GM19023 (cell line): Measurements from ENCODE around the gene ZNF556.
"Not testable (repeated sequence)": the region's sequence is repeated elsewhere in the genome, so short reads cannot be mapped to it uniquely, and the experiment has no call there.

Source experiments
- ATAC-seq: cut with Tn5 transposase; IDR thresholded peaks from one replicate; pipeline ENCODE4 v1.9.1; 2021; ENCODE audit warnings: mild to moderate bottlenecking, moderate library complexity; ENCODE audit not compliant: unreplicated experiment

ZNF556 gene

DNA sequence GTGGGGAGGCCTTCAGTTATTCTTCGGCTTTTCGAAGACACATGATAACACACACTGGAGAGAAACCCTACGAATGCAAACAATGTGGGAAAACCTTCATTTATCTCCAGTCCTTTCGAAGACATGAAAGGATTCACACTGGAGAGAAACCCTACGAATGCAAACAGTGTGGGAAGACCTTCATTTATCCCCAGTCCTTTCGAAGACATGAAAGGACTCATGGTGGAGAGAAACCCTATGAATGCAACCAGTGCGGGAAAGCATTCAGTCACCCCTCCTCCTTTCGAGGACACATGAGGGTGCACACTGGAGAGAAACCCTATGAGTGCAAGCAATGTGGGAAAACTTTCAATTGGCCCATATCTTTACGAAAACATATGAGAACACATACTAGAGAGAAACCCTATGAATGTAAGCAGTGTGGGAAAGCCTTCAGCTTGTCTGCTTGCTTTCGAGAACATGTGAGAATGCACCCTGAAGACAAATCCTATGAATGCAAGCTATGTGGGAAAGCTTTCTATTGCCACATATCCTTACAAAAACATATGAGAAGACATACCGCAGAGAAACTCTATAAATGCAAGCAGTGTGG is 14.0 kb upstream of the ZNF556 start:
- no peak for ATAC-seq

DNA sequence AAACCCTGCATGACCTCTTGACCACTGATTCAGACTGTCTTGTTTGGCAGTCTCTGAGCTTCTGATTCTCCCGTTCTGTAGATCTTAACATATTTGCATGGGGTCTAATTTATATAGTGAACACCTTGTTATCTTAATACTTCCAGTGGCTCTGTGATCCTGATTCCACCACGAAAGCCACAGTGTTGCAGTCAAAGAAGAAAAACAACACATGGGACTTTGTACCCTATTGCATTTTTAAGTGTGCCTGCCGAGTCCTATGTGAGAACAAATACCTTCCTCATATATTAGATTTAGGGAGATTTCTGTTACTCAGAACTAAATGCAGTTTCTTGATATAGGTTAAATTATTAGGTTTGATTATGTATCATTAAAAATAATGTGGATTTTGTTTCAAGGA is 12.3 kb upstream of the ZNF556 start:
- no peak for ATAC-seq

DNA sequence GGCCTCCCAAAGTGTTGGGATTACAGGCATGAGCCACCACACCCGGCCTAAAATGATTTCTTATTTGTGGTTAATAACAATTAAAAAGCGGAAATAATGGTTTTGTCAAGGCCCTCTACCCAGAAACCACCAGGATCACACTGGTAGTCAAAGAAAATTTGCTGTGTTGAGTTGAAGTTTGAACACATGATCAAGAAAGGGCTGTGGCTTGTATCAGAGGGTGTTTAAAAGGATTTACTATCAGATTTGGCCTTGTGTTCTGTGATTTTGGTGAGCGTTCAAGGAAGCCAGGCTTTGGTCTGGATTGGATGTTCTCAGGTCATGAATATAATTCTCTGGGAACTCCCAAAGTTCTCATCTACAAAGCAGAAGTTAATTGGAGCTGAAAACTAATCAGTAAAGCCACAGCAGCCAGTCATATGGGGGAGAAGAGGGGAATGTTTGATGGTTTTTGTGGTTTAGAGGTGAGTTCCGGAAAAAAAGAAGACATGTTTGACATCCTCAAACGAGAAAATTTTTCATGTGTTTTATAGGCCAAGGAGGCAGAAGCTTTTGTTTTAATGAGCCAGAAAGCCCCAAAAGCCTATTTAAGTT is 10.6 kb upstream of the ZNF556 start:
- no peak for ATAC-seq

GRCh38 chr19:2858864-2859263 is 8.3 kb upstream of the ZNF556 start:
- ATAC-seq: no peak

GRCh38 chr19:2863816-2864215 is 3.3 kb upstream of the ZNF556 start:
- no peak for ATAC-seq

- no peak for ATAC-seq
Measured at GRCh38 chr19:2865334-2866100, 1.6 kb upstream of the ZNF556 start.

DNA sequence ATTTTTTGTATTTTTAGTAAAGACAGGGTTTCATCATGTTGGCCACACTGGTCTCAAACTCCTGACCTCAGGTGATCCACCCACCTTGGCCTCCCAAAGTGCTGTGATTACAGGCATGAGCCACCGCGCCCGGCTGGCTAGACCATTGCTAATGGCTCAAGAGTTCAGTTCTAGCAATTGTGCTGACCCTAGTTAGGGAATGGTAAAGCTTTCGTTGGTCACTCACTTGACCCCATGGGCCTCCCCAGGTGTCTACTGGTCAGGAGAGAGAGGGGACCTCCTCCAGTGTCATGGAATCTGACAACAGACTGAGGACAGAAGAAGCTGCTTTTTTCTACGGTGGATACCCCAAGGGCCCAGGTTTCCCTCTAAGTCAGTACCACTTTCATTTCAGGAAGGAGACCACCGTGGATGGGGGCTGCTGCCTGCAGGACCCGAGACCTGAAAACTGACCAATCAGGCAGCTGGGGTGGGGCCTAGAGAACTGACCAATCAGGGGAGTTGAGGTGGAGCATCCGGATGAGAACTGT is 575 bp upstream of the ZNF556 start:
- no peak for ATAC-seq

DNA sequence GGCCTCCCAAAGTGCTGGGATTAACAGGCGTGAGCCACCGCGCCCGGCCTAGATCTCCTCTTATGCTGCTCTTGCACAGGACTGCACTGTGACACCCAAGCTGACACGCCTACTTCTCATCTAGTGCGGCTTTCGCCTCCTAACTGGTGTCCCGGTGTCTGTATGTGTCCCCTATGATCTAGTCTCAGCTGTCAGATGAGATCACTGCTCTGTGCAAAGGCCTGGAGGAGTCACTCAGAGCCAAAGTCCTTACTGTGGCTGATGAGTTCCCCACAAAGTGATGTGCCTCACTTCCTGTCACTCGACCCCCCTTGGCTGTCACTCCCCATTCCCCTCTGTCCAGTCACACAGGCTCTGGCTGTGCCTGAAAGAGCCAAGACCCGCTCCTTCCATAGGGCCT is 2.5 kb downstream of the ZNF556 start:
- no peak for ATAC-seq

DNA sequence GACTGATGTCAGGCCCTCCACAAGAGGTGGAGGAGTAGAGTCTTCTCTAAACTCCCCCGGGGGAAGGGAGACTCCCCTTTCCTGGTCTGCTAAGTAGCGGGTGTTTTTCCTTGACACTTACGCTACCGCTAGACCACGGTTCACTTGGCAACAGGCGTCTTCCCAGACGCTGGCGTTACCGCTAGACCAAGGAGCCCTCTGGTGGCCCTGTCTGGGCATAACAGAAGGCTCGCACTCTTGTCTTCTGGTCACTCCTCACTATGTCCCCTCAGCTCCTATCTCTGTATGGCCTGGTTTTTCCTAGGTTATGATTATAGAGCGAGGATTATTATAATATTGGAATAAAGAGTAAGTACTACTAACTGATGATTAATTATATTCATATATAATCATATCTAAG is 5.0 kb downstream of the ZNF556 start:
- not testable (repeated sequence) for ATAC-seq

DNA sequence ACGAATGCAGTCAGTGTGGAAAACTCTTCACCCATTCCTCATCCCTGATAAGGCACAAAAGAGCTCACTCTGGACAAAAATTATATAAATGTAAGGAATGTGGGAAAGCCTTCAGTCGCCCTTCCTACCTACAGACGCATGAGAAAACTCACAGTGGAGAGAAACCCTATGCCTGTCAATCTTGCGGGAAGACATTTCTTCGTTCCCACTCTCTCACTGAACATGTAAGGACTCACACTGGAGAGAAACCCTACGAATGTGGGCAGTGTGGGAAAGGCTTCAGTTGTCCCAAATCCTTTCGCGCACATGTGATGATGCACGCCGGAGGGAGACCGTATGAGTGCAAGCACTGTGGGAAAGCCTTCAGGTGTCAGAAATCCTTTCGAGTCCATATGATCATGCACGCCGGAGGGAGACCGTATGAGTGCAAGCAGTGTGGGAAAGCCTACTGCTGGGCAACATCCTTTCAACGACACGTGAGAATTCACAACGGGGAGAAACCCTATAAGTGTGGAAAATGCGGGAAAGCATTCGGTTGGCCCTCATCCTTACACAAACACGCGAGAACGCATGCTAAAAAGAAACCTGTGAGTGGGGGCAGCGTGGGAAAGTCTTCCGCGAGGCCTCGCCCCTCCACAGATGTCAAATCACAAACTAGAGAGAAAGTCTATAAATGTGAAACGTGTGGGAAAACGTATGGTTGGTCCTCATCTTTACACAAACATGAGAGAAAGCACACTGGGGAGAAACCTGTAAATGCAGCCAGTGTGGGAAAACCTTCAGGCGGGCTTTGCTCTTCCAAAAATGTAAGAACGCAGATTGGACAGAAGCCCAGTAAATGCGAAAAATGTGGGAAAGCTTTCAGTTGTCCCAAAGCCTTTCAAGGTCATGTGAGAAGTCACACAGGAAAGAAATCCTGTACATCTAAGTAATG is 10.5 kb downstream of the ZNF556 start:
- no peak for ATAC-seq

- no peak for ATAC-seq
Measured at GRCh38 chr19:2883686-2884439, 16.7 kb downstream of the ZNF556 start.

DNA sequence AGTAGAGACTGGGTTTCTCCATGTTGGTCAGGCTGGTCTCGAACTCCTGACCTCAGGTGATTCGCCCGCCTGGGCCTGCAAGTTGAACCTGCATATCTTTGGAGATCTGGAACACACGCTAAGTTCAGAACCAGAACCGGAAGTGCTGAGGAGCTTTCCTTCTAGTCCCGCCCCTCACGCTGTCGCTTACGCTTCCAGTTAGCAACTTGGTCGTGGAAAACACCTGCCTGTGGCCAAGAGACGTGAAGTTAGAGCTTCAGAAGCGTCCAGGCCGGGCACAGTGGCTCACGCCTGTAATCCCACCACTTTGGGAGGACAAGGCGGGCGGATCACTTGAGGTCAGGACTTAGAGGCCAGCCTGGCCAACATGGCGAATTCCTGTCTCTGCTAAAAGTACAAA is 18.6 kb downstream of the ZNF556 start:
- ATAC-seq: no peak

DNA sequence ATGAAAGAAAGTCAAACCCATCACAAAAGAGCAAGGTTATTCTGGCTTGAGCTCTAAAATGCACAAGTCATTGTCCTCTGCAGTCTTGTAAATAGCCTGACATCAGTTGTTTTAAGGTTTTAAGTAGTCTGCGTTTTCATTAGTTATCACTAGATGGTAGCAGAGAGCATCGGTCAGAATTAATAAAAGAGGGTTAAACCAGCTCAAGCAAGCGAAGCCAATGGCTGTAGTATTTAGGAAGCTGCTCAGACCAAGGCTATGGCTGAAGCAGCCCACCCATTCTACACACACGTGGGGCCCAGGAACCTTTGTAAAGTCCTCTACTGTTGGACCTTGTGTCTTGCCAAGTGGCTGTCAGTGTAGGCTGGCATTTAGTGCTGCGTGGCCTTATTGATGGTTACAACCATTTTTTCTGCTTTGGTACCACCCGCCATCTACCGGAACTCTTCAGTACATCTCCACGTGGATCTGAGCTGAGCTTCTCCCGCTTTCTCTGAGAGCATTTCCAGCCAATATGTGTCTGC is 20.3 kb downstream of the ZNF556 start:
- ATAC-seq: no peak

GRCh38 chr19:2888731-2889224 is 21.6 kb downstream of the ZNF556 start:
- ATAC-seq: no peak

GRCh38 chr19:2890531-2890930 is 23.4 kb downstream of the ZNF556 start:
- not testable (repeated sequence) for ATAC-seq

DNA sequence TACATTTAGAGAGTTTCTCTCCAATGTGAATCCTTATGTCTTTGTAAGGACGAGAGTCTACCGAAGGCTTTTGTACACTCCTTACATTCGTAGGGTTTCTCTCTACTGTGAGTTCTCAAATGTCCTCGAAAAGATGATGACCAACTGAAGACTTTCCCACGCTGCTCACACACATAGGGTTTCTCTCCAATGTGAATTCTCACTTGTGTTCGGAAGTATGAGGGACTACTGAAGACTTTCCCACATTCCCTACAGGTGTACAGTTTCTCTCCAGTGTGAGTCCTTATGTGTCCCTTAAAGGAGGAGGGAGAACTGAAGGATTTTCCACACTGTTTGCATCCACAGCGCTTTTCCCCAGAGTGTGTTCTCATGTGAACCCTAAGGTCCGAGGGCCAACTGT is 29.6 kb downstream of the ZNF556 start:
- no peak for ATAC-seq

GRCh38 chr19:2900296-2901252 is 33.4 kb downstream of the ZNF556 start, which contains the start of gene ZNF57:
ZNF57 (plus strand) TSS chr19:2900928; CDS start chr19:2901046, 118 bp downstream.
- ATAC-seq: peak; percentile 93

DNA sequence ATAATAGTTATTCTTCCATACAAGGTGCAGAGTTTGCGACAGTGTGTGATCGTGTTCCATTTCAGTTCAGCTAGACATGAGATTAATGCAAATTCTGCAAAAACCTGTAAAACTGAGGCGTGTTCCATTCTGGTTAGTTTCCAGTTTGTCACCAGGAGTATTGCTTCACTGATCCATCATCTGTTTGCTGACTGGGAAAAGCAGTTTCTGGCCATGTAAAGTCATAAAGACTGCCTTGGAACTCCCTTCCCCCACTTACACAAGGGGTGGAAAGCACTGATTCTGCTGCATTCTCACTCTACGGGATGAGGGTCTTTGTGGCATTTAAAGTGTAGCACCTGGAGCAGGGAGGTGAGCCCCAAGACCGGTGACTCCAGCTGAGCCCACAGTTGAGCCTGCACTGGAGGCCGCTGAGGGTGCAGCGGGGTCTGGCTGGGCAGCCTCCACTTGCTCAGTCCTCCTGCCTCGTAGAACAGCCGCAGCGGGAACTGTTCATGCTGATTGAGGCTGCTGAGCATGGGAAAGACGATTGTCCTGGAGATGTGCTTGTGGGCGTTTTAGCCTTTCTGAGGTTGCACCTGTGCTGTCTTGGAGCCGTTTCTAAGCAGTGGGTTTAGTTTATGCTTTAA is 35.6 kb downstream of the ZNF556 start:
- no peak for ATAC-seq
